BJ (cell line): ENCODE data around the gene ZFYVE19. TPM values are rescaled to one million over a fixed set of nuclear protein-coding genes. Genes with fewer than 3 reads are reported as not detected.

Source experiments
- CTCF ChIA-PET: fragments of 350-600 bp; formaldehyde crosslinking; extraction: SDS; loops from one replicate; lab custom pipeline; 2021; ENCODE audit warnings: antibody characterized with exemption, inconsistent platforms; lab: Yijun Ruan, JAX
- POLR2A ChIA-PET: fragments of 300-600 bp; sonication (Branson Sonifier 250); formaldehyde crosslinking; extraction: SDS; loops from one replicate; lab custom pipeline; 2021; ENCODE audit warnings: antibody characterized with exemption; lab: Charles Lee
- DNase-seq: peaks from one replicate; pipeline ENCODE4 v3.0.0-alpha.2; 2011; ENCODE audit warnings: low read depth
- H3K27me3 ChIP-seq: 2 replicates; pipeline ENCODE4 v1.6.0; 2011; ENCODE audit warnings: low read length; ENCODE audit not compliant: control insufficient read depth, insufficient read depth
- H3K36me3 ChIP-seq: 2 replicates; pipeline ENCODE4 v1.5.1; 2011; ENCODE audit warnings: low read length; ENCODE audit not compliant: control insufficient read depth, insufficient read depth
- H3K4me3 ChIP-seq: 2 replicates; pipeline ENCODE4 v1.5.1; 2011; ENCODE audit warnings: low read depth, mild to moderate bottlenecking, control low read depth, low read length
- CTCF ChIP-seq: IDR thresholded peaks from 2 replicates; pipeline ENCODE4 v1.5.1; 2011; ENCODE audit warnings: low read depth, mild to moderate bottlenecking, control low read depth, inconsistent platforms, low read length, moderate library complexity; ENCODE audit not compliant: insufficient read depth
- polyA plus RNA-seq: library from polyadenylated mRNA; depleted of rRNA; stranded (reverse); fragments of >200 nt; gene quantifications from 2 replicates; pipeline ENCODE4 v1.2.3, GENCODE V29; 2011

Gene ZFYVE19
- polyA plus RNA-seq, 1 experiment = 31.9 TPM

- DNase-seq = no peak
- POLR2A ChIA-PET = no interaction called here
- Histone ChIP-seq H3K36me3 (peaks cover 31% of the 10 kb centered on the region), H3K27me3 (no peaks in the 10 kb centered on the region), H3K4me3 (no peak overlapping the region)
- TF ChIP-seq CTCF = no peak
- CTCF ChIA-PET = interaction anchor here (0.9 to 1.1 kb wide), 2 partner anchors 9 to 12 kb away, joined by 3 read pairs; no protein-coding TSS in a partner anchor
Measured at GRCh38 chr15:40776537-40777141, 30.2 kb upstream of the ZFYVE19 start.

DNA sequence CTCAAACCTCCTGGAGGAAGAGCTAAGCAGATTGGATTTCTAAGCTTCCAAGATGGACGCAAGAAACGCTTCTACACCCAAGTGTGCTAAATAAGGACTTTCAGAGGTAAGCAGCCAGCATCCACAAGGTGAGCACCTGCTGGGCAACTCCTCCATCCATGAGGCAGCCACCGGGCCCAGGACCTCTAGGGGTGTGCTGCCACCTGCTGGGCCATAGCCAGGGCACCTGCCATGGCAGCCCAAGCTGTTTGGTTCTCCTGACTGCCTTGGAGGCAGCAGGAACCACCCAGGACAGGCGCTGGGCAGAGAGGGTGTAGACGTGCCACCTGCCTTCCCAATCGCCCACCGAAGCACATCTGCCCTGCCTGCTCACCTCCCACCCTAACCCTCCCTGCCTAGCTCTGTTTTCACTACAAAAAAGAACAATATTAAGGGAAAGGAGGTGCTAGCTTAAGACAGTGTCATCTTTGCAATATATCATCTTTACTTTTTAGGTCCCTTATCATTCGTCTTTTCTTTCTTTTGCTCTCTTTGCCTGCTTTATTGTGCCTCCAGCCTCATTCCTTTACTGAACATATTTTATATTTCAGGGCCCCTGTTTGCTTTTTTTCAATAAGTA lies 24.2 kb upstream of the ZFYVE19 start:
- H3K36me3 ChIP-seq = peaks cover 7% of the 10 kb centered on the region; the same call in 1 of the 2 replicates
- POLR2A ChIA-PET = no interaction called here
- CTCF ChIA-PET = interaction anchor here (1.2 to 1.7 kb wide), 8 partner anchors 11 to 193 kb away, joined by 3 to 8 read pairs (median 6); partner anchors contain the start of gene ZFYVE19
- DNase-seq = no peak
- no peaks in the 10 kb centered on the region for H3K27me3 ChIP-seq
- H3K4me3 ChIP-seq = no peak overlapping the region
- peak; percentile 56 for TF ChIP-seq CTCF

GRCh38 chr15:40785164-40785563 lies 21.7 kb upstream of the ZFYVE19 start:
- TF ChIP-seq CTCF = no peak
- Histone ChIP-seq H3K36me3 (no peaks in the 10 kb centered on the region), H3K4me3 (no peak overlapping the region), H3K27me3 (no peaks in the 10 kb centered on the region)
- DNase-seq = no peak
- ChIA-PET CTCF (interaction anchor here (1.1 to 1.3 kb wide), 4 partner anchors 13 to 106 kb away, joined by 3 to 4 read pairs (median 4); partner anchors contain the start of gene GCHFR), POLR2A (no interaction called here)

DNA sequence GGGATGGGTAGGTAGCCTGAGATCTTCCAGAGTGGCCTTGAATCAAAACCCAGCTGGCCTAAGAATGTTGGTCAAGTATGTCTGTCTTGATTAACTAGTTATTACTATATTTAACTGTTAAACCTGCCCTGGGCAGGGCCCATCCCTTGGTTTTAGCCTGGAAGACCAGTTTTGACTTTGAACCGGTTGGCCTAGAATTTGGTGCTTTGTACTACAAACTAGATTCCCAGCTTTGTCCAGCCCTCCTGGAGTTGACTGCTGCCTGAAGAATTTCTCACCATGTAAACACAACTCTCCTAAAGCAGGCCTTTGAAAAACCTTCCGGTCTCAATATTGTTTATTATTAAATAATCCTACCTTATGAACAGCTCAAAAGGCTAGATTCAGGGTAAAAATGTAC lies 21.1 kb upstream of the ZFYVE19 start:
- ChIA-PET CTCF (interaction anchor here (1.1 to 1.3 kb wide), 3 partner anchors 9 to 107 kb away, joined by 3 read pairs; no protein-coding TSS in a partner anchor), POLR2A (no interaction called here)
- H3K36me3 ChIP-seq = no peaks in the 10 kb centered on the region
- H3K27me3 ChIP-seq = no peaks in the 10 kb centered on the region
- no peak overlapping the region for H3K4me3 ChIP-seq
- no peak for DNase-seq
- TF ChIP-seq CTCF = no peak

- H3K27me3 ChIP-seq = no peaks in the 10 kb centered on the region
- H3K36me3 ChIP-seq = no peaks in the 10 kb centered on the region
- H3K4me3 ChIP-seq = no peak overlapping the region
- DNase-seq = no peak
- CTCF ChIA-PET = interaction anchor here (1.8 kb wide), 1 partner anchor 70 kb away, joined by 6 read pairs; no protein-coding TSS in a partner anchor
- TF ChIP-seq CTCF = no peak
- POLR2A ChIA-PET = no interaction called here
Measured at GRCh38 chr15:40787344-40787841, 19.5 kb upstream of the ZFYVE19 start.
